ENCODE data around the gene PTPRN2. TPM values are rescaled to one million over a fixed set of nuclear protein-coding genes. Genes with fewer than 3 reads are reported as not detected.

PTPRN2 gene
- total RNA-seq, 1 experiment from 2014 or later, result 1.1 TPM

- no peaks in the 10 kb centered on the region for H3K36me3 ChIP-seq (ENCODE audit: control insufficient read depth, insufficient read depth, low read length)
- no TSS peak for BruUV-seq (replicated peaks)
- DNase-seq (ENCODE audit: low read depth, low spot score) (no peak), ATAC-seq (no peak)
- TF ChIP-seq, protein P1, sequence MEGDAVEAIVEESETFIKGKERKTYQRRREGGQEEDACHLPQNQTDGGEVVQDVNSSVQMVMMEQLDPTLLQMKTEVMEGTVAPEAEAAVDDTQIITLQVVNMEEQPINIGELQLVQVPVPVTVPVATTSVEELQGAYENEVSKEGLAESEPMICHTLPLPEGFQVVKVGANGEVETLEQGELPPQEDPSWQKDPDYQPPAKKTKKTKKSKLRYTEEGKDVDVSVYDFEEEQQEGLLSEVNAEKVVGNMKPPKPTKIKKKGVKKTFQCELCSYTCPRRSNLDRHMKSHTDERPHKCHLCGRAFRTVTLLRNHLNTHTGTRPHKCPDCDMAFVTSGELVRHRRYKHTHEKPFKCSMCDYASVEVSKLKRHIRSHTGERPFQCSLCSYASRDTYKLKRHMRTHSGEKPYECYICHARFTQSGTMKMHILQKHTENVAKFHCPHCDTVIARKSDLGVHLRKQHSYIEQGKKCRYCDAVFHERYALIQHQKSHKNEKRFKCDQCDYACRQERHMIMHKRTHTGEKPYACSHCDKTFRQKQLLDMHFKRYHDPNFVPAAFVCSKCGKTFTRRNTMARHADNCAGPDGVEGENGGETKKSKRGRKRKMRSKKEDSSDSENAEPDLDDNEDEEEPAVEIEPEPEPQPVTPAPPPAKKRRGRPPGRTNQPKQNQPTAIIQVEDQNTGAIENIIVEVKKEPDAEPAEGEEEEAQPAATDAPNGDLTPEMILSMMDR (IDR thresholded peaks at IDR 0.05), result no peak
- TF ChIP-seq TCF7L2 (IDR thresholded peaks at IDR 0.05; ENCODE audit: low read depth, low read length), result no peak
- no peak overlapping the region for H3K27ac ChIP-seq (ENCODE audit: low read length)
- peaks cover 8% of the 10 kb centered on the region; the same call in 1 of the 2 replicates for H3K9me3 ChIP-seq (ENCODE audit: control insufficient read depth, insufficient read depth, low read depth, low read length)
- peaks cover 8% of the 10 kb centered on the region for H3K27me3 ChIP-seq (ENCODE audit: control insufficient read depth, insufficient read depth, low read length)
- POLR2A ChIA-PET, result no interaction called here
- H3K4me1 ChIP-seq (ENCODE audit: control insufficient read depth, insufficient read depth, low read length), result no peaks in the 10 kb centered on the region
- CTCF ChIA-PET, result no interaction called here
- intact Hi-C loops (cut with micrococcal nuclease; ENCODE audit: unreplicated experiment) (no loop called here), in situ Hi-C loops (cut with HindIII; ENCODE audit: low pct_unique_long_range_greater_than_20kb, low sequenced_read_pairs) (no loop called here)
- H3K4me3 ChIP-seq (ENCODE audit: low read depth in 2 of 2, low read length in 2 of 2), result no peak overlapping the region
These were observed 635.5 kb downstream of the PTPRN2 start for GRCh38 chr7:157952050-157952667.

DNA sequence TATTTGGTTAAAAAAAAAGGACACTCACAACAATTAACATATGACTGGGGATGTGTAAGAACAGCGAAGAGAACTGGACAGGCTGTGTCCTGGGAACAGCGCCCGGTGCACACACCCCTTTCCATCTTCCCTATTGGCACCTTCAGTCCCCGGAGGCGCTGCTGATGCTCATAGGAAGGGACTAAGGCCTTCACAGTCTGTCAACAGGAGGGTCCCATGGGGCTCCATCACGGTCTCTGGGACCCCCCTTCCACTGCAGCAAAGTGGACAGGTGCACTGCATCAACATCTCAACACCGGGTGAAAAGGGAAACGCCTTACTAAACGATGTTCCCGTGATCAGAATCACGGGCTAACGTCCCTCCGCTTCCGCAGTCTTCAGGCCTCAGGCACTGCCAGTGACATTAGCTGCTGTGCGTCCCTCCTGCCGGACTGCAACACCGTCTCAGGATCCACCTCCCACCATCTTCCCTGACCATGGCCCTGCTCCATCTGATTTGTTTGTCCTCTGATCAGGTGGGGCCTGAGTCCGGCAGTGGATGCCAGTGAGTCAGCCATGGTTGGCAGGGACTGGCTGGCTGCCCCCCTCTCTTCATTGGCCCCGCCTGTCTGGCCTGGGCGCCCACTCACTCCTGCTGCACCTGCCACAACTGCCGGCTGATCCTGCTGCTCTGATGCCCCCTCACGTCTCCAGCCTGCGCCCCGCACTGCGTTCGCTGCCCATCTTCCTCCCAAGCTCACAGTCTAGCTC, 636.1 kb downstream of the PTPRN2 start:
- Histone ChIP-seq H3K4me1 (ENCODE audit: control insufficient read depth, insufficient read depth, low read length) (no peaks in the 10 kb centered on the region), H3K27me3 (ENCODE audit: control insufficient read depth, insufficient read depth, low read length) (peaks cover 8% of the 10 kb centered on the region), H3K9me3 (ENCODE audit: control insufficient read depth, insufficient read depth, low read depth, low read length) (peaks cover 14% of the 10 kb centered on the region; the same call in 1 of the 2 replicates), H3K36me3 (ENCODE audit: control insufficient read depth, insufficient read depth, low read length) (no peaks in the 10 kb centered on the region), H3K27ac (ENCODE audit: low read length) (no peak overlapping the region), H3K4me3 (ENCODE audit: low read depth in 2 of 2, low read length in 2 of 2) (no peak overlapping the region)
- TF ChIP-seq, protein P1 (IDR thresholded peaks at IDR 0.05), result no peak
- TF ChIP-seq TCF7L2 (IDR thresholded peaks at IDR 0.05; ENCODE audit: low read depth, low read length) (no peak), SIN3A (IDR thresholded peaks at IDR 0.05; ENCODE audit: borderline replicate concordance, insufficient read depth, low read depth, low read length) (no peak), REST (IDR thresholded peaks at IDR 0.05; ENCODE audit: insufficient read depth in 1 of 2, low read depth in 2 of 2, low read length in 1 of 2) (no peak), POLR2AphosphoS5 (IDR thresholded peaks at IDR 0.05; ENCODE audit: low read depth, low read length) (no peak)
- no peak for DNase-seq (ENCODE audit: low read depth, low spot score)
- CTCF ChIA-PET, result no interaction called here
- in situ Hi-C loops (cut with HindIII; ENCODE audit: low pct_unique_long_range_greater_than_20kb, low sequenced_read_pairs), result no loop called here
- BruUV-seq (replicated peaks), result no TSS peak
- no peak for ATAC-seq
- POLR2A ChIA-PET, result no interaction called here
- intact Hi-C loops (cut with micrococcal nuclease; ENCODE audit: unreplicated experiment), result no loop called here
